ENCODE results near the gene DHRS9.

The DHRS9 gene

GRCh38 chr2:169065864-169066517 is 3.4 kb upstream of the DHRS9 start:
- no peak for DNase-seq (ENCODE audit: low read depth)

- DNase-seq (ENCODE audit: low read depth), result no peak
Measured at GRCh38 chr2:169066897-169067296, 2.5 kb upstream of the DHRS9 start.

- DNase-seq (ENCODE audit: low read depth), result no peak
Measured at GRCh38 chr2:169069833-169070232, 470 bp downstream of the DHRS9 start.

DNA sequence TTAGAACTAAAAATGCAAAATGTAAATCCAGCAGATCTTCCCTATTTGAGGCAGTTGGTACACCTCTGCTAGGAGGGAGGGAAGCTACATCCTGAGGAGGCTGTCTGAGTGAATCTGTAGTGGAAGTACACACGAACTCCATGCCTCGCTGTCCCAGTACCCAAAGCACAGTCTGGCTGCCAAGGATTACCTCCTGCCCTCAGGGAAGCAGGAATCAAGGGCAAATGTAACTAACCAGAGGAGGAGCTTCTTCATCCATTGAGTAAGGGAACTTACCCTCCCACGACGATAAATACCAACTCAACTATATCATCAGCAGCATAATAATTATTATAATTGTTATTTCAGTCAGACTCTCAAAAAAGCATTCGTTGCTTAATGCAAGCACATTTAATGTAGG is 2.1 kb downstream of the DHRS9 start:
- DNase-seq (ENCODE audit: low read depth), result no peak

DNA sequence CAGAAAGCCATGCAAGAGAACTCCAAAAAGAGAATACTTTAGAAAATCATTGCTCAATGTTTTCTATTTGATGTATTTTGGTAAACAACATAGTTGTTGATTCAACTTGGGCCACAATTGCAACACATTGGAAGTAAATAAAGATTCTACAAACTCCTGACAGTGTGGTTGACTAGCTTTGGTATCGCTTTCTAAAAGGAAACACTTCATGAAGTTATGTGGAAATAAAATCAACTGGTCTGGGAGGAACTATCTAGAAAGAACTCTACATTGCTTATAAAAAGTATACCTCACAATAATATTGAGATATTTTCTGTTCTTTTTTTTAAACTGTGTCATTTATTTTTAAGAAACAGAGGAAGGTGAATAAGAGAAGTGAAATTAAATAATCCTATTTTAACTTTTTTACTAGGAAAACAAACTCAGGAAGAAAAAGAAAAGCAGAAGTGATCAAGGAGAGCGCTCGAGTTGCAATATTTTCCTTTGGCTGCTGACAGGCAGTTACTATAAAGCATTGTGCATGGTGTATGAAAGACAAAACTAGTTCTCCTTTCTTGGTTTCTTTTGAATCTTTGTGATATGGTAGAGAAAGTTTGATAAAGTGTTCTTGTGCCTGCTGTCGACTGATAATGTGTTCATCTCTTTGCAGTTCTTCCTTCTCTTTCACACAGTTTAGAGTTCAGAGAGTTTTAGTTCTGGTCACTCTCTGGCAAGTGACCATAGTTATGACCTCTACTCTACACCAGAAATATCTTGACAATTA is 3.0 kb downstream of the DHRS9 start:
- no peak for DNase-seq (ENCODE audit: low read depth)

DNA sequence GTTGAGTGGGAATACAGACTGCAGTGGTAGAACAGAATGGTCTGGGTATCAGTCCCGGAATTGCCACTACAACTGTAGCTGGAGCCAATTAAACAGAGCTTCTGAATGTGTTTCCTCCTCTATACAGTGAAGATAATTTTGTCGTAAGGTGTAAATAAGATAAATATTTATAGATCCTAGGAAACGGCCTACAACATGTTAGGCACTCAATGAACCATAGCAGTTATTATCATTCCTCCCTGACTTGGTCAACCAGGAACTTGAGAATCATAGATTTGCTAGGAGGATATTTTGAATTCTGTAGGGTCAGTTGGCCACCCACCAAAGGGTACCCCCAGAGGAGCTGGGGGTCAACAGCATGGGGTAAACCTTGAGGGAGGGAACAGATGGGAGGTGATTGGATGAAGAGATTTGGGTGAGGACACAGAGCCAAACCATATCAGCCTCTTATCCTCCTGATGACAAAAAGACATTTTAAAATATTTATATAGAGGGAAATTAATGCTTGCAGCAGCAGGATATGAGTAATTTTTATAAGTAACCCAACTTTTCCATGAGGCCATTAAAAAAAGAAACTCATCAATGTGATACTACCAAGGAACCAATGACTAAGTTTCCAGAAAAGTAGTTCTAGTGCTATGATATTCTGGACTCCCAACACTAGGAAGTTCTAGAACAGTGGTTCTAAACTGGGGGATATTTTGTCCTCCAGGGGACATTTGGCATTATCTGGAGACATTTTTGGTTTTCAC is 4.0 kb downstream of the DHRS9 start:
- DNase-seq (ENCODE audit: low read depth), result no peak

- DNase-seq (ENCODE audit: low read depth), result no peak
Measured at GRCh38 chr2:169073963-169074751, 4.8 kb downstream of the DHRS9 start.

DNA sequence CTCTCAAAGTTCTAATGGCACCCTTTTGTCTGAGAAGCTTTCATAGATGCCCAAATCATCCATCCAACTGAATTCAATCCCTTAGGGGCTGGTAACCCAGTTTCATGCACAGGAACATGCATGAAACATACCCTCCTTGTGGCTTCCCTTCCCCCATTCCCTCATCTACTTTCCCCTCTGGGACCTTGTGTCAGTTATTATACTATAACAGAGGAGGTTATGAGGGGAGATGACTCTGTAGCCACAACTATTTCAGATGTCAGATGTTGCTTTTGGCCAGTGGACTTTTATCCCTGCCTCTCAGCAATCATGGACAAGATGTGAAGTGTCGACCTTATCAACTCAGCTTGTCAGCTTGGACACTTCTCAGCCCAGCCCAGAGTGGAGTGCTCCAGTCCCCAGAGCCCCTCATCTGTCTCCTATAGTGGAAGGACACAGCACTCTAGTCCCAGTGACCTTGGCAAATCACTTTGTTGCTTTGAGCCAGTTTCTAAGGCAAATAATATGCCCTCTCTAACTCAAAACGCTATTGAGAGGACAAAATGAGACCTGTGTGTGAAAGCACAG is 8.4 kb downstream of the DHRS9 start:
- DNase-seq (ENCODE audit: low read depth), result no peak

DNA sequence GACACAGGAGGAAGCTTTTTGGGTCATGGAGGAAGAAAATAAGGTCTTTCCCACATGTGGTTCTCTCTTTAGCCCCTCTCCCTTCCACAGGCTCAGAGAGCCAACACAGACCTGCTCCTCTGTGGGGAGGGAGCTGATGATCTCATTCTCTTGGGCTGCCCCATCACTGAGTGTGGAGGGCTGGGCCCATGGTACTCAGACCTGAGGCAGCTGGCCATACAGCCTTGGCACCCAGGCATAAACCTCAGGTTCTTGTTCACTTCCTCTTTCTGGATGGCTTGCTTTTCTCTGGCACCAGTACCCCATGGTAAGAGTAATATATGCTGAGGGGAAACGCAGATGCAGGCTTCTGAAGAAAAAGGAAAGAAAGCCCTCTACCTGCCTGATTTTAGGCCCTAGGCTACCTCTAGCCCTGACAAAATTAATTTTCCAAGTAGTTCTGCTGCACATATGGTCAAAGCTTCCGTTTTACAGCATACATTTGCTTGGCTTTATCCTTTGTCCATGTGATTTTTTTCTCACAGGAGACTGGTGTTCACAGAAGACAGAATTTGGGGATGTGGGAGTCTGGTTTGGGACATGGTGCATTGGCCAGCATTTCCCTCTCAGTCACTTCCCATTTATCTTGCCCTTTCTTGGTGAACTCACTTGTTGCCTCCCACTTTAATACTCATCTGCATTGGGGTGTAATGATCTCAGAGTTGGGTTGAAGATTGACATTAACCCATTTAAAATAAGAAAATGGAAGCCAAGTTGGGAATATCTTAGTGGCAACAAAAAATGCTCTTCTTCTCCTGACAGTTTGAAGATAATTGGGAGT is 11.1 kb downstream of the DHRS9 start:
- DNase-seq (ENCODE audit: low read depth), result no peak

DNA sequence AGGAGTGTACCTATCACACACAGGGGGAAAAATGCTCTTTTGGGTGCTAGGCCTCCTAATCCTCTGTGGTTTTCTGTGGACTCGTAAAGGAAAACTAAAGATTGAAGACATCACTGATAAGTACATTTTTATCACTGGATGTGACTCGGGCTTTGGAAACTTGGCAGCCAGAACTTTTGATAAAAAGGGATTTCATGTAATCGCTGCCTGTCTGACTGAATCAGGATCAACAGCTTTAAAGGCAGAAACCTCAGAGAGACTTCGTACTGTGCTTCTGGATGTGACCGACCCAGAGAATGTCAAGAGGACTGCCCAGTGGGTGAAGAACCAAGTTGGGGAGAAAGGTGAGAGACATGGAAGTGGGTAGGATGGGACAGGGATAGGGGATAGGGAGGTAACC is 12.2 kb downstream of the DHRS9 start:
- DNase-seq (ENCODE audit: low read depth), result no peak

DNA sequence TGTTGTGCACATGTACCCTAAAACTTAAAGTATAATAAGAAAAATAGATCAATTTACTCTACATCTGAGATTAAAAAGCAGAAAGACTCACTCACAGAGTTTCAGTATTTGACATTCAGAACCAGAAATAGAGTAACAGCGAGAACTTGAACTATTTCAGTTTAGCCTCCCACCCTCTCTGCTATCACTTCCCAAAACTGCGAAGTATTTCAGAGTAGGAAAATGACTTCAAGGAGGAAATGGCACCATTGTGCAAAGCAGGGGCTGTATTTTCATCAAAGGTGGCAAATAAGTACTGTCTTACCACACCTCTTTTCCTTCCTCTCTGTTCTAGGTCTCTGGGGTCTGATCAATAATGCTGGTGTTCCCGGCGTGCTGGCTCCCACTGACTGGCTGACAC is 13.6 kb downstream of the DHRS9 start:
- no peak for DNase-seq (ENCODE audit: low read depth)

GRCh38 chr2:169086893-169087467 is 17.6 kb downstream of the DHRS9 start:
- no peak for DNase-seq (ENCODE audit: low read depth)

- no peak for DNase-seq (ENCODE audit: low read depth)
Measured at GRCh38 chr2:169087757-169088379, 18.5 kb downstream of the DHRS9 start.

- DNase-seq (ENCODE audit: low read depth), result no peak
Measured at GRCh38 chr2:169089182-169089581, 19.8 kb downstream of the DHRS9 start.

DNA sequence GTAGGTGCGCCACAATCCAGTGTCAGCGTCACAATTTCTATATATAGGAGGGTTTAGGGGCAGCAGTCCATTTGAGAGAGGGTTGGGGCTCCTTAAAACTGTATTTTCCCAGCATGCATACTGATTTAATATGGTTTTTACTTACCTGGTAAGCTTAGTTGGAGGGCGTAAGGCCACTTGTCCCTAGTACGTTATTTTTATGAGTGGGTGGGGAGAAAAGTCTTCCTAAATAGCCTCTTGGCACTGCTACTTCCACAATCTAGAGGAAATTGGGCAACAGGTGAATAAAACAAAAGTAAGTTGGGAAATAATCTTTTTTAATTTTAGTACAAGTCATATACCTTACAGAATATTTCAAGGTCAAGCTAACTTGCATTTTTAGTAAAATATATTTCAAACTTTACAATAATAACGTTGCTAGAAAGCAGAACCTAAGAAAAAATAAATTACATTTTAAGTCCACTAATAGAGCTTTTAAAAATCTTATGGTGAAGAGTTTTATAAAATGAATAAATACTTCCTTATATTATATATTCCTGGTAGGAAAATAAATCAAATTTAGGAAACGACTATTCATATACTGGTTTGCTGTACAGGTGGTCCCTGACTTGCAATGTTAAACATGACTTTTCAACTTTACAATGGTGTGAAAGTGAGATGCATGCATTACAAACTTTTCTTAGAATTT is 20.9 kb downstream of the DHRS9 start:
- no peak for DNase-seq (ENCODE audit: low read depth)

GRCh38 chr2:169091256-169091655 is 21.9 kb downstream of the DHRS9 start:
- DNase-seq (ENCODE audit: low read depth), result no peak

DNA sequence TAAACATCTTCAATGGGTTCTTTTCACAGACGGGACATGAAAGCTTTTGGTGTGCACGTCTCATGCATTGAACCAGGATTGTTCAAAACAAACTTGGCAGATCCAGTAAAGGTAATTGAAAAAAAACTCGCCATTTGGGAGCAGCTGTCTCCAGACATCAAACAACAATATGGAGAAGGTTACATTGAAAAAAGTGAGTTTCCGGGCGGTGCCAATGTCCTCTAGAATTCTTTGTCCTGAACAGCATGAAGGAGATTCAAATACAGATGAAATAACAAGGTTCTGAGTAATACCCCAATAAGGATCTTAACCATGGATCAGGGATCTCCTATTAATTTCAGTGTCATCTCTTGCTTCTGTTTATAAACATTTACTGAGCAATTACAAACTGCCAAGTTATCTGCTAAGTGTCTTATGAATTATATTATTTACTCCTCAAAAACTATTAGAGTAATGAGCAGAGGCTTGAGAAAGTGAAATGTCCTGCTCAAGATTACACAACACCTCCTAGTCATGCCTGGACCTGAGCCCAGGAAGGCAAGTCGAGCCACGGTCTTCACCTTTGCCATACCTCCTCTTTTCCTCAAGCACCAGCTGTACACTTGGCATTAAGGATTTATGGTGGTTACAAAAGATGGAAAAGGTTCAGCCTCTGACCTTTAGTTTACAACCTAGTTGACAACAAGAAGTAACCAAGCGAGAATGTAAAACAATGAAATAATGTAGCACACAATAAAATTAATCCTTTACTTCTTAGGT is 22.6 kb downstream of the DHRS9 start:
- no peak for DNase-seq (ENCODE audit: low read depth)

DNA sequence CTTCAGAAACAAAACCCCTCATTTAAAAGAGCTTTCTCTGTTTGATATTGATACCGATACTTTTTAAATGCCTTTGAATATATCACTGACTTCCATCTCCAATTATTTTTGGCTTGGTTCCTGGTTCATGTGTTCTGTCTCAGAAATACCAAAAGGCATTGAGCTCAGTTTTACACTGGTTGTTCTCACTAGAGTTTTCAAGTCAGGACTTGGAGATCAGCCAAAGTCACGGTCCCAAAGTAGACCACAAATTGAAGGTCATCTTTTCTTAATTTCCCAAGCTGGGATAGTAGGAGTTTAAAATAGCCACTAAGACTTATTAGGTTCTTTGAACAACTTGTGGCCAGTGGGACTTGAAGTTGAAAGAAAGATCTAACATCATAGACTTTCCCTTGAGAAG is 24.2 kb downstream of the DHRS9 start:
- DNase-seq (ENCODE audit: low read depth), result no peak

DNA sequence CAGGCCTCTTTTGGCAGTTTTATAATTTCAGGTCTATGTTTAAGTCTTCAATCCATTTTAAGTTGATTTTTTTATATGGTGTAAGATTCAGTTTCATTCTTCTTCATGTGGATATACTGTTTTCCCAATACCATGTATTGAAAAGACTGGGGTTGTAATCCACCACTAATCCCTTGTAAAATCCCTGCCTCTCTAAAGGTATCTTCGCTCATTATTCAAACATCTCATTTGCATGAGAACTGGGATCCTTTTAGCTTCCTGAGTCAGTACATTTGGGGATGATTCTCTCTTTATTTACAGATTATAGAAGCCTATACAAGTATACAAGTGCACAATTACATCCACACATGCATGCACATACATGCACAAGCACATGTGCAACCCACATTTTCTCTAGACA is 25.3 kb downstream of the DHRS9 start:
- no peak for DNase-seq (ENCODE audit: low read depth)

Measured in activated T-cell treated with anti-CD3 and anti-CD28 coated beads for 48 hours (primary cell).